D721Med (cell line): ENCODE results near the gene SLC34A3.

Experiments used
- DNase-seq: peaks from one replicate; pipeline ENCODE4 v3.0.0; 2011; ENCODE audit warnings: low spot score; ENCODE audit not compliant: insufficient read length
- FAIRE-seq: peaks from 2 replicates; lab custom pipeline; 2011; peaks lifted over from hg19 to GRCh38; lab: Jason Lieb, UNC
- CTCF ChIP-seq: IDR thresholded peaks from 2 replicates; pipeline ENCODE4 v1.5.1; 2012; ENCODE audit warnings: mild to moderate bottlenecking, control low read depth; ENCODE audit not compliant: insufficient read depth; ENCODE audit errors: missing control alignments

SLC34A3 gene

GRCh38 chr9:137213160-137214060 is 17.3 kb upstream of the SLC34A3 start:
- DNase-seq (no peak), FAIRE-seq (no peak)
- TF ChIP-seq CTCF: no peak

DNA sequence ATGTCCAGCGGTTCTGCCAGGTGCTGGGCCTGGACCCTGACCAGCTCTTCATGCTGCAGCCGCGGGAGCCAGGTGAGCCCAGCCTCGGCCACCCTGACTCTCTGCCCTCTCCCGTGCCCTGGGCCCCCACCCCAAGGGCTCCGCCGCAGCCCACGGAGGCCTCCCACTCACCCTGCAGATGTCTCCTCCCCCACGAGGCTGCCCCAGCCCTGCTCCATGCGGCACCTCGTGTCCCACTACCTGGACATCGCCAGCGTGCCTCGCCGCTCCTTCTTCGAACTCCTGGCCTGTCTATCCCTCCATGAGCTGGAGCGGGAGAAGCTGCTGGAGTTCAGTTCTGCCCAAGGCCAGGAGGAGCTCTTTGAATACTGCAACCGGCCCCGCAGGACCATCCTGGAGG is 16.1 kb upstream of the SLC34A3 start:
- DNase-seq (no peak), FAIRE-seq (no peak)
- TF ChIP-seq CTCF: no peak

- FAIRE-seq (no peak), DNase-seq (no peak)
- TF ChIP-seq CTCF: no peak
Observed at GRCh38 chr9:137215196-137215986, 15.3 kb upstream of the SLC34A3 start.

- no peak for DNase-seq
- FAIRE-seq: no peak
Observed at GRCh38 chr9:137216188-137216965, 14.3 kb upstream of the SLC34A3 start.

DNA sequence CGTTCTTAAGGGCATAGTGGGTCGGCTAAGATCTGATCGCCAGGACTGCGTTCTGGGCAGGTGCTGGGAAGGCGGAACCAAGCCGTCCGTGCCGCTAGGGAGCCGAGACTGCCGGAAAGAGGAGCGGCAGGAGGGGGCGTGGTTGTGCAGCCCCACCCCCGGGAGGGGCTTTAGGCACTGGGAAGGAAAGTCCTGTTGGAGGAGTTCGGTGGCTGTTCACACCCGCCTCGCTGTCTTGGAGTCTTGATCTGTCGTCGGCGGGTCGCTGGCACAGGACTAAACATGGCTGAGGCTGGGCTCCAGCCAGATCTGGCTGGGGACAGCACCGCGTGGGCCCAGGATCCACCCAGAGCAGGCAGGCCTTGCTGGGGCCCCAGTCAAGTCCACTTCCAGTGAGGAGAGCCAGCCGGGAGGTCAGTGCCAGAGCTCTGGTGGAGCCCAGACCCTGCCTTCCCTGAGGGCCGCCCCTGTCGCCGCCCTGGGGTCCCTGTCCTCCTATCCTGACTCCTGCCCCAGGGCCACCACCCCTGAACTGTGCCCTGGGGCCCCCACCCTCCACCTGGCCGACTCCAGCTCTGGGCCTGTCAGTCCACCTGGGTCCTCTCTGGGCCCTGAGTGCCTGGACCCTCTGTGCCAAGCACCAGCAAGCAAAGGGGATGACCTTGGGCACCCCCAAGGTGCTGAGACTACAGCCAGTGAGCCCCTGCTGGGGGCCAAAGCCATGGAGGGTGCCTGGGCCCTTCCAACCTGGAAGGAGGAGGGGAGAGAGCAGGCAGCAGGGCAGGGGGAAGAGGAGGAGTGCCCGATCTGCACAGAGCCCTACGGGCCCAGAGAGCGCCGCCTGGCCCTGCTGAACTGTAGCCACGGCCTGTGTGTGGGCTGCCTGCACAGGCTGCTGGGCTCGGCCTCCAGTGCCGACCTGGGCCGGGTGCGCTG is 13.2 kb upstream of the SLC34A3 start:
- no peak for DNase-seq
- TF ChIP-seq CTCF: no peak
- no peak for FAIRE-seq

More at GRCh38 chr9:137216188-137216965, 14.3 kb upstream of the SLC34A3 start:
- TF ChIP-seq CTCF: no peak

- no peak for TF ChIP-seq CTCF
- no peak for FAIRE-seq
- DNase-seq: no peak
Observed at GRCh38 chr9:137218212-137218753, 12.4 kb upstream of the SLC34A3 start.
